ENCODE measurements around the gene AMPD3. TPM values are rescaled to one million over a fixed set of nuclear protein-coding genes. Genes with fewer than 3 reads are reported as not detected.

Gene AMPD3
- total RNA-seq, 1 donor from 2014 or later, result 3.0 TPM

DNA sequence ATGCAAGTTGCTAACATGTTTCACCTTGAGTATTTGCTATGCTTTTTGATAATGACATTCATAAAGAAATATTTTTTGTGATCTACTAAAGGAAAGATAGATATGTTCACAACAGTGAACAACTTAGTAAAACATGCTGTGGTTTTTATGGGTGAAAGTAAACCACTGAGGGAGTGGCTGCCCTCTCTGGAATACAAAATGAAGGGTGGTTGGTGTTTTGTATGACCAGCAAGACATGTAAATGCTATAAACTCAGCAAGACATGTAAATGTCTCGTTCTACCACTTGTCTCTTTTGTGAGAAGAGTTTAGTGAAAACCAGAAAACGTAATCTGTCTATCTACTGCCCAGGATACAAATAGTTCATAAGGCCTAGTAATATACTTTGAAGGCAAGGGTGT, 7.6 kb upstream of the AMPD3 start:
- Histone ChIP-seq H3K9ac (no peak overlapping the region), H3K4me1 (no peaks in the 10 kb centered on the region), H2AFZ (replicated peaks) (no peak overlapping the region), H4K20me1 (ENCODE audit: low read depth) (no peaks in the 10 kb centered on the region), H3K4me2 (no peak overlapping the region), H3K9me3 (ENCODE audit: low read depth) (no peaks in the 10 kb centered on the region), H3K4me3 (no peak overlapping the region), H3K79me2 (ENCODE audit: low read depth) (no peaks in the 10 kb centered on the region), H3K36me3 (no peaks in the 10 kb centered on the region), H3F3A (ENCODE audit: low read depth) (no peaks in the 10 kb centered on the region), H3K27me3 (peaks cover 48% of the 10 kb centered on the region), H3K27ac (no peak overlapping the region)
- Mint-ChIP-seq H3K9me3 (peaks cover 4% of the 10 kb centered on the region), H3K27me3 (ENCODE audit: insufficient read depth, low read depth) (peaks cover 28% of the 10 kb centered on the region), H3K27ac (no peak overlapping the region), H3K4me1 (peaks cover 6% of the 10 kb centered on the region), H3K4me3 (no peak overlapping the region), H3K36me3 (no peaks in the 10 kb centered on the region)
- TF ChIP-seq, protein P1, sequence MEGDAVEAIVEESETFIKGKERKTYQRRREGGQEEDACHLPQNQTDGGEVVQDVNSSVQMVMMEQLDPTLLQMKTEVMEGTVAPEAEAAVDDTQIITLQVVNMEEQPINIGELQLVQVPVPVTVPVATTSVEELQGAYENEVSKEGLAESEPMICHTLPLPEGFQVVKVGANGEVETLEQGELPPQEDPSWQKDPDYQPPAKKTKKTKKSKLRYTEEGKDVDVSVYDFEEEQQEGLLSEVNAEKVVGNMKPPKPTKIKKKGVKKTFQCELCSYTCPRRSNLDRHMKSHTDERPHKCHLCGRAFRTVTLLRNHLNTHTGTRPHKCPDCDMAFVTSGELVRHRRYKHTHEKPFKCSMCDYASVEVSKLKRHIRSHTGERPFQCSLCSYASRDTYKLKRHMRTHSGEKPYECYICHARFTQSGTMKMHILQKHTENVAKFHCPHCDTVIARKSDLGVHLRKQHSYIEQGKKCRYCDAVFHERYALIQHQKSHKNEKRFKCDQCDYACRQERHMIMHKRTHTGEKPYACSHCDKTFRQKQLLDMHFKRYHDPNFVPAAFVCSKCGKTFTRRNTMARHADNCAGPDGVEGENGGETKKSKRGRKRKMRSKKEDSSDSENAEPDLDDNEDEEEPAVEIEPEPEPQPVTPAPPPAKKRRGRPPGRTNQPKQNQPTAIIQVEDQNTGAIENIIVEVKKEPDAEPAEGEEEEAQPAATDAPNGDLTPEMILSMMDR (IDR thresholded peaks at IDR 0.05), result no peak
- no peak for DNase-seq (ENCODE audit: low spot score)

DNA sequence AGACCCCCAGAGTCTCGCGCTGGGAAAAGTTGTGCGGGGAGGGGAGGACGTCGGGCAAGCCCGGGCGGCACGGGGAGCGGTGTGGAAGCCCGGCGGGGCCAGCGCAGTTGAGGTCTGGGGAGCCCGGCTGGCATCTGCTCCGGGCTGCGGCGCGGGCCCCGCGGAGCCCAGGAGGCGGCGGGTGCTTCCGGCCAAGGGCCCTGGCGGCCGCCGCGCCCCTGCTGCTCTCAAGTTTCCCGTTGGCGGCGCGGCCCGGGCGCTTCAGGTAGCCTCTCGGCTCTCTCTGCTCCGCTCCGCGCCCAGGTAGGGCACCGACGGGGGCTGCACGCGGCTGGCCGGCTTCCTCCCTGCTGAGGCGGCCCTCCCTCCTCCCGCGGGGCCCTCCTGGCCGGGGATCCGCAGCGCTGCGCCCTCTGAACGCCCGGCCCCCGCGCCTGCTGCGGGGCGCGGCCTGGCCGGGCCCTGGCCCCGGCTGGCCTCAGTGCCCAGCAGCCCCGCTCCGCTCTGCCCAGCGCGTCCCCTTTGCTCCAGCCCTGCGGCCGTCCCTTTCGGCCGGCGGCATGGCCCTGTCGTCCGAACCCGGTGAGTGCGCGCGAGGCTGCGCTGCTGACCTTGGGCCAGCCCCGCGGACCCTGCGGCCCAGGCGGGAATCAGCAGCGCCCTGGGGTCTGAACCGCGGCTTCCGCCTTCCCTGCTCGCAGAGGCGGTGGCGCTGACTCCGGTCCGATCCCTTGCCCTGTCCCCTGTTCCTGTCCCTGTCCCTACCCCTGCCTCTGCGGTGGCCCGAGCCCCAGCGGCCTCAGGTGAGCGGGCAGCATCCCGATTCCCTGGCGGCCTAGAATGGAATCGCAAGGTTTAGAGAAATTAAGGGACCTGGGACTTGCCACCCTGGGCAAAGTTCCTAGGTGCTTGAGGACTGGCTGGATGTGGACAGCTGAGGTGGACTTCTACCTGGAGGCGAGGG, 4.3 kb upstream of the AMPD3 start:
- H4K20me1 ChIP-seq (ENCODE audit: low read depth), result no peaks in the 10 kb centered on the region
- H3K27ac ChIP-seq, result no peak overlapping the region
- Mint-ChIP-seq H3K27ac (no peak overlapping the region), H3K9me3 (peaks cover 4% of the 10 kb centered on the region), H3K4me3 (peak overlapping the region; percentile 85), H3K4me1 (peaks cover 20% of the 10 kb centered on the region), H3K36me3 (no peaks in the 10 kb centered on the region), H3K27me3 (ENCODE audit: insufficient read depth, low read depth) (peaks cover 28% of the 10 kb centered on the region)
- H3K4me1 ChIP-seq, result peaks cover 7% of the 10 kb centered on the region
- H3K4me2 ChIP-seq, result peak overlapping the region; percentile 100
- peak overlapping the region; percentile 97 for H2AFZ ChIP-seq (replicated peaks)
- no peak overlapping the region for H3K9ac ChIP-seq
- H3K36me3 ChIP-seq, result no peaks in the 10 kb centered on the region
- H3K79me2 ChIP-seq (ENCODE audit: low read depth), result no peaks in the 10 kb centered on the region
- TF ChIP-seq, protein P1 (IDR thresholded peaks at IDR 0.05), result peak; percentile 64
- no peak for TF ChIP-seq EZH2phosphoT487 (IDR thresholded peaks at IDR 0.05)
- peak; percentile 71 for TF ChIP-seq EZH2 (IDR thresholded peaks at IDR 0.05)
- DNase-seq (ENCODE audit: low spot score), result peak; percentile 72
- no peaks in the 10 kb centered on the region for H3K9me3 ChIP-seq (ENCODE audit: low read depth)
- peaks cover 64% of the 10 kb centered on the region for H3K27me3 ChIP-seq
- H3F3A ChIP-seq (ENCODE audit: low read depth), result no peaks in the 10 kb centered on the region
- H3K4me3 ChIP-seq, result peak overlapping the region; percentile 71

DNA sequence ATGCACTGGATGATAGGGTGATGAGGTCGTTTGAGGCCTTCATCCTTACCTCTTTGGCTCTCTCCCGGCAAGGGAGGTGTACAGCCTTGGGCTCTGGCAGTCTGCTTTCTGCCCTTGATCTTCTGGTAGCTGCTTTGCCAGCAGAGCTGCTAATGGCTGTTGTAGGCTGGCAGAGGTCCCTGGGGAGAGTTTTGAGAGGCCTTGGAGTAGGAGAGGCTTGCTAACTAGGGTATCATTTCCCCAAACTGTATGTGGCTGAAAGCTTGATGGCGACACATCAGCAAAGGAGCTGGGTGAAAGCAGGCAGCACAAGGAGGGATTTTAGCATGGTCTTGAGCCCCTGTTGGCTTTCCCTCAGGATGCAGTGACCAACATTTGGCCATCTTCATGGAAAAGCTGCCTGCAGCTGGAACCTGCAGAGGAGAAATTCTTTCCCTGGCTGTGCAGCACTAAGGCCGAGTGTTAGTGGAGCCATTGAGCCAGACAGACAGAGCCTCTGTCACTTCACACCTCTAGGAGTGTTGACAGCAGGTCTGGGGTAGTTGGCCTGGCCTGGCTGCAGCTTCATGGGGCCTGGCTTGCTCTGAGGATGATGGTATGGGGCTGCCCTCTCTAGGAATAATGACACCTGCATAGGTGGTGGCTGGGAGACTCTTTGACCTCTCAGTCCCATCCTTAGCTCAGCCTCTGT, 3.5 kb upstream of the AMPD3 start:
- Mint-ChIP-seq H3K4me1 (peaks cover 28% of the 10 kb centered on the region), H3K36me3 (no peaks in the 10 kb centered on the region), H3K9me3 (peaks cover 4% of the 10 kb centered on the region), H3K27ac (no peak overlapping the region), H3K4me3 (peak overlapping the region; percentile 85), H3K27me3 (ENCODE audit: insufficient read depth, low read depth) (peaks cover 28% of the 10 kb centered on the region)
- Histone ChIP-seq H3K9me3 (ENCODE audit: low read depth) (no peaks in the 10 kb centered on the region), H4K20me1 (ENCODE audit: low read depth) (no peaks in the 10 kb centered on the region), H3K27ac (no peak overlapping the region), H3K4me3 (peak overlapping the region; percentile 71), H3K9ac (no peak overlapping the region), H3K79me2 (ENCODE audit: low read depth) (no peaks in the 10 kb centered on the region), H3K4me2 (peak overlapping the region; percentile 100), H3K4me1 (peaks cover 16% of the 10 kb centered on the region), H3K27me3 (peaks cover 64% of the 10 kb centered on the region), H3K36me3 (no peaks in the 10 kb centered on the region), H3F3A (ENCODE audit: low read depth) (no peaks in the 10 kb centered on the region), H2AFZ (replicated peaks) (no peak overlapping the region)
- TF ChIP-seq, protein P1 (IDR thresholded peaks at IDR 0.05), result no peak
- TF ChIP-seq EZH2phosphoT487 (IDR thresholded peaks at IDR 0.05), result no peak
- TF ChIP-seq EZH2 (IDR thresholded peaks at IDR 0.05), result no peak
- no peak for DNase-seq (ENCODE audit: low spot score)

Data from neural progenitor cell (in vitro differentiated cells).